Activated CD4-positive, alpha-beta T cell treated with anti-CD3 and anti-CD28 coated beads for 36 hours (primary cell): Measurements from ENCODE around the gene DYNC1H1. TPM values are rescaled to one million over a fixed set of nuclear protein-coding genes. Genes with fewer than 3 reads are reported as not detected.

ENCODE experiments used
- ATAC-seq: fragments of 200-7000 bp; cut with Tn5 transposase; one replicate; pipeline ENCODE4 v1.10.0; 2021; ENCODE audit warnings: mild to moderate bottlenecking, moderate library complexity
- CTCF ChIA-PET: fragments of 350-600 bp; sonication (Branson Sonifier 250); formaldehyde crosslinking; loops from one replicate; lab custom pipeline; 2021; ENCODE audit warnings: antibody characterized with exemption; lab: Charles Lee
- POLR2A ChIA-PET: fragments of 350-600 bp; sonication (Branson Sonifier 250); formaldehyde crosslinking; loops from one replicate; lab custom pipeline; 2021; ENCODE audit warnings: antibody characterized with exemption, inconsistent platforms; lab: Charles Lee
- DNase-seq: peaks from one replicate; pipeline ENCODE4 v3.0.0-alpha.2; 2020
- H3K27ac Mint-ChIP-seq: one replicate; pipeline ENCODE4 v1.8.0; 2021; ENCODE audit warnings: mixed read lengths
- H3K27me3 Mint-ChIP-seq: one replicate; pipeline ENCODE4 v1.8.0; 2021; ENCODE audit warnings: mixed read lengths
- H3K36me3 Mint-ChIP-seq: one replicate; pipeline ENCODE4 v1.8.0; 2021; ENCODE audit warnings: low read depth, mixed read lengths
- H3K4me1 Mint-ChIP-seq: one replicate; pipeline ENCODE4 v1.8.0; 2021; ENCODE audit warnings: mixed read lengths
- H3K4me3 Mint-ChIP-seq: one replicate; pipeline ENCODE4 v1.8.0; 2021; ENCODE audit warnings: mild to moderate bottlenecking, moderate library complexity, mixed read lengths
- H3K9me3 Mint-ChIP-seq: one replicate; pipeline ENCODE4 v1.8.0; 2021; ENCODE audit warnings: low read depth, mixed read lengths
- intact Hi-C, 2 experiments: fragments of 100-400 bp; cut with DNase I in 1 of 2; cut with micrococcal nuclease in 1 of 2; formaldehyde crosslinking; loops; one replicate each; pipeline versions ENCODE4 v1.14.2 to v1.15.1; 2022 to 2024; cut with DNase I, micrococcal nuclease
- total RNA-seq, 2 experiments: library from RNA; stranded (reverse); gene quantifications; one replicate each; pipeline ENCODE4 v1.2.3, GENCODE V29; 2021

Gene DYNC1H1
- total RNA-seq, 2 experiments from 2014 or later = 283 to 293 TPM

GRCh38 chr14:101997429-101998336 lies 33.3 kb downstream of the DYNC1H1 start:
- peaks cover 64% of the 10 kb centered on the region for H3K36me3 Mint-ChIP-seq
- POLR2A ChIA-PET = no interaction called here
- ATAC-seq = no peak

GRCh38 chr14:102000902-102001301 lies 36.5 kb downstream of the DYNC1H1 start:
- Mint-ChIP-seq H3K4me1 (no peaks in the 10 kb centered on the region), H3K36me3 (peaks cover 62% of the 10 kb centered on the region), H3K4me3 (no peak overlapping the region), H3K27ac (no peak overlapping the region), H3K27me3 (no peaks in the 10 kb centered on the region), H3K9me3 (no peaks in the 10 kb centered on the region)
- no peak for ATAC-seq
- no peak for DNase-seq
- intact Hi-C loops = no loop called here
- ChIA-PET CTCF (no interaction called here), POLR2A (no interaction called here)

More at GRCh38 chr14:101997429-101998336, 33.3 kb downstream of the DYNC1H1 start:
- Mint-ChIP-seq H3K9me3 (no peaks in the 10 kb centered on the region), H3K4me3 (no peak overlapping the region), H3K27ac (peak overlapping the region; percentile 19), H3K27me3 (no peaks in the 10 kb centered on the region), H3K4me1 (no peaks in the 10 kb centered on the region)
- intact Hi-C loops = no loop called here
- CTCF ChIA-PET = no interaction called here
- DNase-seq = no peak

- intact Hi-C loops = no loop called here
- no peaks in the 10 kb centered on the region for H3K9me3 Mint-ChIP-seq
- ATAC-seq = no peak
- no peaks in the 10 kb centered on the region for H3K4me1 Mint-ChIP-seq
- no peak overlapping the region for H3K27ac Mint-ChIP-seq
- H3K4me3 Mint-ChIP-seq = no peak overlapping the region
- no peaks in the 10 kb centered on the region for H3K27me3 Mint-ChIP-seq
- peaks cover 74% of the 10 kb centered on the region for H3K36me3 Mint-ChIP-seq
- POLR2A ChIA-PET = no interaction called here
- DNase-seq = no peak
- CTCF ChIA-PET = interaction anchor here (0.6 kb wide), 1 partner anchor 158 kb away, joined by 3 read pairs; no protein-coding TSS in a partner anchor
Measured at GRCh38 chr14:102005336-102005735, 41.0 kb downstream of the DYNC1H1 start.

GRCh38 chr14:102007916-102008418 lies 43.6 kb downstream of the DYNC1H1 start:
- Mint-ChIP-seq H3K27me3 (no peaks in the 10 kb centered on the region), H3K4me1 (no peaks in the 10 kb centered on the region), H3K27ac (no peak overlapping the region), H3K4me3 (no peak overlapping the region), H3K36me3 (peaks cover 79% of the 10 kb centered on the region), H3K9me3 (no peaks in the 10 kb centered on the region)
- ChIA-PET POLR2A (no interaction called here), CTCF (no interaction called here)
- DNase-seq (no peak), ATAC-seq (no peak)
- intact Hi-C loops = no loop called here

GRCh38 chr14:102008891-102009290 lies 44.5 kb downstream of the DYNC1H1 start:
- Mint-ChIP-seq H3K27me3 (no peaks in the 10 kb centered on the region), H3K4me3 (no peak overlapping the region), H3K4me1 (no peaks in the 10 kb centered on the region), H3K36me3 (peaks cover 86% of the 10 kb centered on the region), H3K9me3 (no peaks in the 10 kb centered on the region), H3K27ac (no peak overlapping the region)
- intact Hi-C loops = no loop called here
- POLR2A ChIA-PET = interaction anchor here (0.6 kb wide), 1 partner anchor 63 kb away, joined by 3 read pairs; no protein-coding TSS in a partner anchor
- DNase-seq (no peak), ATAC-seq (no peak)
- CTCF ChIA-PET = no interaction called here

GRCh38 chr14:102011631-102012030 lies 47.3 kb downstream of the DYNC1H1 start:
- Mint-ChIP-seq H3K4me1 (no peaks in the 10 kb centered on the region), H3K36me3 (peaks cover 90% of the 10 kb centered on the region), H3K4me3 (no peak overlapping the region), H3K27me3 (no peaks in the 10 kb centered on the region), H3K27ac (no peak overlapping the region), H3K9me3 (no peaks in the 10 kb centered on the region)
- intact Hi-C loops = no loop called here
- no peak for DNase-seq
- ChIA-PET POLR2A (no interaction called here), CTCF (no interaction called here)
- ATAC-seq = no peak

GRCh38 chr14:102012336-102012735 lies 48.0 kb downstream of the DYNC1H1 start:
- Mint-ChIP-seq H3K4me1 (no peaks in the 10 kb centered on the region), H3K27ac (no peak overlapping the region), H3K27me3 (no peaks in the 10 kb centered on the region), H3K36me3 (peaks cover 89% of the 10 kb centered on the region), H3K9me3 (no peaks in the 10 kb centered on the region), H3K4me3 (no peak overlapping the region)
- ChIA-PET POLR2A (no interaction called here), CTCF (interaction anchor here (0.6 kb wide), 1 partner anchor 77 kb away, joined by 3 read pairs; no protein-coding TSS in a partner anchor)
- no peak for DNase-seq
- intact Hi-C loops = no loop called here
- no peak for ATAC-seq

- no peak overlapping the region for H3K4me3 Mint-ChIP-seq
- no peaks in the 10 kb centered on the region for H3K4me1 Mint-ChIP-seq
- ChIA-PET CTCF (interaction anchor here (1.0 to 1.6 kb wide), 2 partner anchors 22 to 58 kb away, joined by 3 to 4 read pairs; no protein-coding TSS in a partner anchor), POLR2A (interaction anchor here (0.6 kb wide), 1 partner anchor 14 kb away, joined by 5 read pairs; no protein-coding TSS in a partner anchor)
- no peak for DNase-seq
- H3K36me3 Mint-ChIP-seq = peaks cover 86% of the 10 kb centered on the region
- H3K9me3 Mint-ChIP-seq = no peaks in the 10 kb centered on the region
- H3K27me3 Mint-ChIP-seq = no peaks in the 10 kb centered on the region
- intact Hi-C loops = no loop called here
- H3K27ac Mint-ChIP-seq = no peak overlapping the region
- no peak for ATAC-seq
Measured at GRCh38 chr14:102013669-102014200, 49.4 kb downstream of the DYNC1H1 start.

- intact Hi-C loops = no loop called here
- CTCF ChIA-PET = interaction anchor here (0.6 to 1.6 kb wide), 3 partner anchors 24 to 73 kb away, joined by 3 to 6 read pairs (median 3); no protein-coding TSS in a partner anchor
- POLR2A ChIA-PET = no interaction called here
- Mint-ChIP-seq H3K27ac (no peak overlapping the region), H3K4me3 (no peak overlapping the region), H3K9me3 (no peaks in the 10 kb centered on the region), H3K27me3 (no peaks in the 10 kb centered on the region), H3K4me1 (peaks cover 8% of the 10 kb centered on the region), H3K36me3 (peaks cover 85% of the 10 kb centered on the region)
- no peak for ATAC-seq
- DNase-seq = no peak
Measured at GRCh38 chr14:102015045-102015685, 50.8 kb downstream of the DYNC1H1 start.

GRCh38 chr14:102015771-102016170 lies 51.4 kb downstream of the DYNC1H1 start:
- ChIA-PET POLR2A (no interaction called here), CTCF (interaction anchor here (1.4 kb wide), 1 partner anchor 54 kb away, joined by 6 read pairs; no protein-coding TSS in a partner anchor)
- Mint-ChIP-seq H3K36me3 (peaks cover 82% of the 10 kb centered on the region), H3K27me3 (no peaks in the 10 kb centered on the region), H3K4me3 (no peak overlapping the region), H3K4me1 (peaks cover 14% of the 10 kb centered on the region), H3K27ac (no peak overlapping the region), H3K9me3 (no peaks in the 10 kb centered on the region)
- intact Hi-C loops = no loop called here
- DNase-seq (no peak), ATAC-seq (no peak)

GRCh38 chr14:102016420-102017090 lies 52.2 kb downstream of the DYNC1H1 start:
- ATAC-seq (no peak), DNase-seq (no peak)
- Mint-ChIP-seq H3K4me3 (no peak overlapping the region), H3K4me1 (peaks cover 20% of the 10 kb centered on the region), H3K36me3 (peaks cover 81% of the 10 kb centered on the region), H3K27me3 (no peaks in the 10 kb centered on the region), H3K27ac (no peak overlapping the region), H3K9me3 (no peaks in the 10 kb centered on the region)
- intact Hi-C loops = no loop called here
- CTCF ChIA-PET = interaction anchor here (1.4 kb wide), 1 partner anchor 55 kb away, joined by 6 read pairs; no protein-coding TSS in a partner anchor
- POLR2A ChIA-PET = no interaction called here
